A549 (cell line): ENCODE measurements around the gene GTPBP10.

Experiments
- ESRRA ChIP-seq: fragments of 150-350 bp; IDR thresholded peaks from 2 replicates; pipeline ENCODE4 v1.6.1; 2014; ENCODE audit warnings: mild to moderate bottlenecking, low read length, borderline replicate concordance
- POLR2A ChIP-seq: IDR thresholded peaks from 2 replicates; pipeline ENCODE4 v1.6.1; 2012; ENCODE audit warnings: mild to moderate bottlenecking, low read length
- TF ChIP-seq, protein P1 (sequence below): fragments of >200 bp; sonication (Bioruptor Twin); formaldehyde crosslinking; IDR thresholded peaks from 3 replicates; pipeline ENCODE4 v1.5.1; 2016
- TF ChIP-seq, protein P2 (sequence below): IDR thresholded peaks from 2 replicates; pipeline ENCODE4 v1.6.1; 2012
- TF ChIP-seq, protein P3 (sequence below): fragments of 450-650 bp; IDR thresholded peaks from 2 replicates; pipeline ENCODE4 v1.6.1; 2014; ENCODE audit warnings: antibody characterized with exemption

DNA sequence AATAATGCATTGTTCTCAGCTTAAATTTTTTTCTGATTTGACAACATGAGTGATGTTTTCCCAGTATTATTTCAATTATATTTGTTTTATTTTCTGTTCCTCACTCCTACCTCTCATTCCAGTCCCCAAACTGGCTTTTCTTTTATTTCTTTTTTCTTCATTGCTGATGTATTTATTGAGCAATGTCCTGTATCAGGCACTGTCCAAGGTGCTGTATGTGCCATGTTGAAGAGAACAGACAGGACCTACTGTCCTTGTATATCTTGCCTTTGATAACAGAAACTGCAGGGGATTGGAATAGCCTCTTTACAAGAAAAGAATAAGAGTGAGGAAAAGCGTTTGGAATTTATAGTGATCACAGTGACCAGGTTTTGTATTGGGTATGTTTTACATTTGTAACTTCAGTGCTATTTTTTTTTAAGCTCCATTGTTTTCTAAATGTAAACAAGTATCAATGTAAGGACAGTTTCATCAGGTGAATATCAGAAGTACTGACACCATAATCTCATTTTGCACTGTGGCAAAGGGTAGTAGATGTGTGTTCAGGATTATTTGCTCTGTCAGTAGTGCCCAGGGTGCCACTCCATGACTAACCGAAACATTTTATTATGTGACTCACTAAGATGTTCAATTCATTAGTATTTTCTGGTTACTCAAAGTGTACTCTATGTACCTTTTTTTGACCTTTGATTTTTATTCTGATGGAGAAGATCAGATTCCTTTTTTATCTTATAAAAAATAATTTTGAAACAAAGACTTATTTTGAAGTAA, 41.1 kb downstream of the GTPBP10 start:
- TF ChIP-seq, protein P1, sequence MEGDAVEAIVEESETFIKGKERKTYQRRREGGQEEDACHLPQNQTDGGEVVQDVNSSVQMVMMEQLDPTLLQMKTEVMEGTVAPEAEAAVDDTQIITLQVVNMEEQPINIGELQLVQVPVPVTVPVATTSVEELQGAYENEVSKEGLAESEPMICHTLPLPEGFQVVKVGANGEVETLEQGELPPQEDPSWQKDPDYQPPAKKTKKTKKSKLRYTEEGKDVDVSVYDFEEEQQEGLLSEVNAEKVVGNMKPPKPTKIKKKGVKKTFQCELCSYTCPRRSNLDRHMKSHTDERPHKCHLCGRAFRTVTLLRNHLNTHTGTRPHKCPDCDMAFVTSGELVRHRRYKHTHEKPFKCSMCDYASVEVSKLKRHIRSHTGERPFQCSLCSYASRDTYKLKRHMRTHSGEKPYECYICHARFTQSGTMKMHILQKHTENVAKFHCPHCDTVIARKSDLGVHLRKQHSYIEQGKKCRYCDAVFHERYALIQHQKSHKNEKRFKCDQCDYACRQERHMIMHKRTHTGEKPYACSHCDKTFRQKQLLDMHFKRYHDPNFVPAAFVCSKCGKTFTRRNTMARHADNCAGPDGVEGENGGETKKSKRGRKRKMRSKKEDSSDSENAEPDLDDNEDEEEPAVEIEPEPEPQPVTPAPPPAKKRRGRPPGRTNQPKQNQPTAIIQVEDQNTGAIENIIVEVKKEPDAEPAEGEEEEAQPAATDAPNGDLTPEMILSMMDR = no peak
- TF ChIP-seq POLR2A (no peak), ESRRA (no peak)
- TF ChIP-seq, protein P2, sequence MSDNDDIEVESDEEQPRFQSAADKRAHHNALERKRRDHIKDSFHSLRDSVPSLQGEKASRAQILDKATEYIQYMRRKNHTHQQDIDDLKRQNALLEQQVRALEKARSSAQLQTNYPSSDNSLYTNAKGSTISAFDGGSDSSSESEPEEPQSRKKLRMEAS = no peak
- TF ChIP-seq, protein P3, sequence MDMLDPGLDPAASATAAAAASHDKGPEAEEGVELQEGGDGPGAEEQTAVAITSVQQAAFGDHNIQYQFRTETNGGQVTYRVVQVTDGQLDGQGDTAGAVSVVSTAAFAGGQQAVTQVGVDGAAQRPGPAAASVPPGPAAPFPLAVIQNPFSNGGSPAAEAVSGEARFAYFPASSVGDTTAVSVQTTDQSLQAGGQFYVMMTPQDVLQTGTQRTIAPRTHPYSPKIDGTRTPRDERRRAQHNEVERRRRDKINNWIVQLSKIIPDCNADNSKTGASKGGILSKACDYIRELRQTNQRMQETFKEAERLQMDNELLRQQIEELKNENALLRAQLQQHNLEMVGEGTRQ = no peak
